AG04450 (cell line): ENCODE results near the gene TRIM47. TPM values are rescaled to one million over a fixed set of nuclear protein-coding genes. Genes with fewer than 3 reads are reported as not detected.

ENCODE experiments used
- CTCF ChIA-PET: fragments of 300-600, 350-600 bp; formaldehyde crosslinking; extraction: SDS; loops from one replicate; lab custom pipeline; 2022; ENCODE audit warnings: antibody characterized with exemption, inconsistent platforms; lab: Charles Lee
- POLR2A ChIA-PET: fragments of 350-600 bp; formaldehyde crosslinking; extraction: SDS; loops from one replicate; lab custom pipeline; 2021; ENCODE audit warnings: antibody characterized with exemption, inconsistent platforms; lab: Yijun Ruan, JAX
- DNase-seq: peaks from one replicate; pipeline ENCODE4 v3.0.0-alpha.2; 2011; ENCODE audit warnings: low read depth, low spot score
- H3K27ac ChIP-seq: one replicate; pipeline ENCODE4 v1.5.1; 2012; ENCODE audit warnings: low read depth, low read length, control low read depth
- H3K27me3 ChIP-seq: one replicate; pipeline ENCODE4 v1.6.0; 2012; ENCODE audit warnings: low read length; ENCODE audit not compliant: control insufficient read depth, insufficient read depth
- H3K4me3 ChIP-seq: 2 replicates; pipeline ENCODE4 v1.5.1; 2011; ENCODE audit warnings: mild to moderate bottlenecking, low read depth, low read length, control low read depth
- H3K9me3 ChIP-seq: 2 replicates; pipeline ENCODE4 v1.5.1; 2012; ENCODE audit warnings: low read length; ENCODE audit not compliant: control insufficient read depth, insufficient read depth
- CTCF ChIP-seq: IDR thresholded peaks from 2 replicates; pipeline ENCODE4 v1.5.1; 2011; ENCODE audit warnings: low read depth, low read length, control low read depth, inconsistent platforms
- polyA plus RNA-seq: library from polyadenylated mRNA; depleted of rRNA; stranded (reverse); fragments of >200 nt; gene quantifications from 2 replicates; pipeline ENCODE4 v1.2.3, GENCODE V29; 2011

Gene TRIM47
- polyA plus RNA-seq, 1 experiment = 5.7 TPM

- ChIA-PET CTCF (interaction anchor here (0.6 to 1.1 kb wide), 2 partner anchors 20 to 26 kb away, joined by 3 to 9 read pairs; no protein-coding TSS in a partner anchor), POLR2A (interaction anchor here (1.1 kb wide), 1 partner anchor 13 kb away, joined by 9 read pairs; no protein-coding TSS in a partner anchor)
- Histone ChIP-seq H3K4me3 (no peak overlapping the region), H3K27ac (no peak overlapping the region), H3K9me3 (no peaks in the 10 kb centered on the region), H3K27me3 (no peaks in the 10 kb centered on the region)
- no peak for DNase-seq
- TF ChIP-seq CTCF = no peak
Observed at GRCh38 chr17:75925103-75925502, 46.7 kb upstream of the TRIM47 start.

- no peak for TF ChIP-seq CTCF
- no peak for DNase-seq
- ChIA-PET CTCF (no interaction called here), POLR2A (no interaction called here)
- H3K9me3 ChIP-seq = no peaks in the 10 kb centered on the region; the same call in 1 of the 2 replicates
- no peaks in the 10 kb centered on the region for H3K27me3 ChIP-seq
- H3K4me3 ChIP-seq = no peak overlapping the region
- H3K27ac ChIP-seq = no peak overlapping the region
Observed at GRCh38 chr17:75922963-75923874, 44.8 kb upstream of the TRIM47 start.

- ChIA-PET CTCF (interaction anchor here (1.7 kb wide), 1 partner anchor 18 kb away, joined by 4 read pairs; the partner anchor contains the start of gene MRPL38), POLR2A (no interaction called here)
- no peak for TF ChIP-seq CTCF
Observed at GRCh38 chr17:75922173-75922961, 44.0 kb upstream of the TRIM47 start.

GRCh38 chr17:75921596-75921995 lies 43.2 kb upstream of the TRIM47 start:
- POLR2A ChIA-PET = no interaction called here

More at GRCh38 chr17:75922173-75922961, 44.0 kb upstream of the TRIM47 start:
- H3K27me3 ChIP-seq = no peaks in the 10 kb centered on the region
- H3K4me3 ChIP-seq = no peak overlapping the region
- H3K27ac ChIP-seq = no peak overlapping the region
- no peak for DNase-seq
- H3K9me3 ChIP-seq = no peaks in the 10 kb centered on the region; the same call in 1 of the 2 replicates

More at GRCh38 chr17:75921596-75921995, 43.2 kb upstream of the TRIM47 start:
- Histone ChIP-seq H3K27ac (no peak overlapping the region), H3K4me3 (no peak overlapping the region), H3K9me3 (no peaks in the 10 kb centered on the region; the same call in 1 of the 2 replicates), H3K27me3 (no peaks in the 10 kb centered on the region)
- CTCF ChIA-PET = interaction anchor here (1.7 kb wide), 1 partner anchor 17 kb away, joined by 4 read pairs; the partner anchor contains the start of gene MRPL38
- no peak for DNase-seq
- TF ChIP-seq CTCF = no peak
